Forelimb muscle (tissue), 1 donor: ENCODE results near the gene ADARB1. TPM values are rescaled to one million over a fixed set of nuclear protein-coding genes. Genes with fewer than 3 reads are reported as not detected.

Experiments
- DNase-seq: peaks from one replicate; pipeline ENCODE4 v3.0.0-alpha.2; 2013; ENCODE audit warnings: low read depth
- polyA plus RNA-seq: library from polyadenylated mRNA; unstranded; fragments of 120-200 nt; gene quantifications from one replicate; pipeline ENCODE4 v1.2.1, GENCODE V29; 2013; ENCODE audit not compliant: insufficient read length

The ADARB1 gene
- polyA plus RNA-seq, 1 donor = 27.0 TPM

GRCh38 chr21:45093035-45093532, 18.7 kb downstream of the ADARB1 start:
- DNase-seq = no peak

GRCh38 chr21:45094412-45094811, 20.0 kb downstream of the ADARB1 start:
- no peak for DNase-seq

- DNase-seq = no peak
These were observed 21.1 kb downstream of the ADARB1 start for GRCh38 chr21:45095505-45095904.

- no peak for DNase-seq
These were observed 21.8 kb downstream of the ADARB1 start for GRCh38 chr21:45096217-45096616.

- no peak for DNase-seq
These were observed 23.5 kb downstream of the ADARB1 start for GRCh38 chr21:45097827-45098387.

- DNase-seq = no peak
These were observed 24.5 kb downstream of the ADARB1 start for GRCh38 chr21:45098867-45099266.

GRCh38 chr21:45099571-45099970, 25.2 kb downstream of the ADARB1 start:
- DNase-seq = no peak

GRCh38 chr21:45100866-45101265, 26.5 kb downstream of the ADARB1 start:
- DNase-seq = no peak

- DNase-seq = no peak
These were observed 28.1 kb downstream of the ADARB1 start for GRCh38 chr21:45102391-45102932.

- no peak for DNase-seq
These were observed 29.7 kb downstream of the ADARB1 start for GRCh38 chr21:45103971-45104520.

- no peak for DNase-seq
These were observed 30.2 kb downstream of the ADARB1 start for GRCh38 chr21:45104560-45104959.

- no peak for DNase-seq
These were observed 31.6 kb downstream of the ADARB1 start for GRCh38 chr21:45105906-45106485.

- DNase-seq = no peak
These were observed 33.8 kb downstream of the ADARB1 start for GRCh38 chr21:45108034-45108790.

GRCh38 chr21:45108808-45109781, 34.7 kb downstream of the ADARB1 start:
- no peak for DNase-seq

- DNase-seq = no peak
These were observed 35.6 kb downstream of the ADARB1 start for GRCh38 chr21:45109831-45110492.

GRCh38 chr21:45110873-45111624, 36.7 kb downstream of the ADARB1 start:
- no peak for DNase-seq

- no peak for DNase-seq
These were observed 37.3 kb downstream of the ADARB1 start for GRCh38 chr21:45111703-45112102.

GRCh38 chr21:45112371-45112770, 38.0 kb downstream of the ADARB1 start:
- no peak for DNase-seq

- no peak for DNase-seq
These were observed 39.2 kb downstream of the ADARB1 start for GRCh38 chr21:45113543-45113942.

GRCh38 chr21:45114072-45114471, 39.7 kb downstream of the ADARB1 start:
- no peak for DNase-seq
